Erythroblast (primary cell): ENCODE data around the gene MINDY4.

Source experiments
- GATA1 ChIP-seq: IDR thresholded peaks from 2 replicates; pipeline ENCODE4 v1.6.1; 2011; ENCODE audit warnings: low read depth, mild to moderate bottlenecking, control low read depth, low read length, moderate library complexity
- POLR2A ChIP-seq: IDR thresholded peaks from 2 replicates; pipeline ENCODE4 v1.6.1; 2011; ENCODE audit warnings: mild to moderate bottlenecking, low read length

- TF ChIP-seq POLR2A (no peak), GATA1 (no peak)
These were observed 162.1 kb downstream of the MINDY4 start for GRCh38 chr7:30933124-30933974.
